T follicular helper cell (primary cell): ENCODE data around the gene NXF1.
"Not testable (repeated sequence)": the region's sequence is repeated elsewhere in the genome, so short reads cannot be mapped to it uniquely, and the experiment has no call there.

Experiments used
- DNase-seq: peaks from one replicate; pipeline ENCODE4 v3.0.0-alpha.2; 2020; ENCODE audit warnings: low read depth

The NXF1 gene

GRCh38 chr11:62787005-62787759 is 18.1 kb downstream of the NXF1 start, which contains the start of gene TMEM179B:
TMEM179B (plus strand) TSS chr11:62787402; CDS start chr11:62787432, 30 bp downstream.
- peak; percentile 95 for DNase-seq

GRCh38 chr11:62786318-62787004 is 18.8 kb downstream of the NXF1 start:
- DNase-seq: peak; percentile 75

- DNase-seq: no peak
These were observed 22.5 kb downstream of the NXF1 start for GRCh38 chr11:62782753-62783152.

GRCh38 chr11:62778441-62778840 is 26.8 kb downstream of the NXF1 start:
- no peak for DNase-seq

GRCh38 chr11:62777389-62777788 is 27.9 kb downstream of the NXF1 start:
- no peak for DNase-seq

- no peak for DNase-seq
These were observed 29.6 kb downstream of the NXF1 start for GRCh38 chr11:62775646-62776045.

GRCh38 chr11:62774407-62774806 is 30.8 kb downstream of the NXF1 start:
- no peak for DNase-seq

GRCh38 chr11:62771144-62772021 is 33.9 kb downstream of the NXF1 start, which contains the start of gene TAF6L:
TAF6L (plus strand) TSS chr11:62771396; CDS start chr11:62775784, 4,388 bp downstream.
- peak; percentile 84 for DNase-seq

GRCh38 chr11:62770778-62771143 is 34.5 kb downstream of the NXF1 start:
- no peak for DNase-seq

GRCh38 chr11:62760867-62761227 is 44.4 kb downstream of the NXF1 start:
- DNase-seq: not testable (repeated sequence)

GRCh38 chr11:62757846-62758788 is 47.1 kb downstream of the NXF1 start:
- no peak for DNase-seq

- no peak for DNase-seq
These were observed 50.1 kb downstream of the NXF1 start for GRCh38 chr11:62755086-62755615.

GRCh38 chr11:62753736-62754603 is 51.3 kb downstream of the NXF1 start, which contains the start of gene ZBTB3:
ZBTB3 (minus strand) TSS chr11:62754160; CDS start chr11:62753664, 496 bp downstream.
- peak; percentile 95 for DNase-seq

- DNase-seq: no peak
These were observed 52.1 kb downstream of the NXF1 start for GRCh38 chr11:62752994-62753735.

GRCh38 chr11:62752177-62752785 is 53.0 kb downstream of the NXF1 start:
- no peak for DNase-seq

- DNase-seq: not testable (repeated sequence)
These were observed 55.3 kb downstream of the NXF1 start for GRCh38 chr11:62749931-62750330.

- DNase-seq: no peak
These were observed 57.6 kb downstream of the NXF1 start for GRCh38 chr11:62747475-62748160.
